ENCODE results near the gene SCAP.
"Not testable (repeated sequence)": the region's sequence is repeated elsewhere in the genome, so short reads cannot be mapped to it uniquely, and the experiment has no call there.

SCAP gene

DNA sequence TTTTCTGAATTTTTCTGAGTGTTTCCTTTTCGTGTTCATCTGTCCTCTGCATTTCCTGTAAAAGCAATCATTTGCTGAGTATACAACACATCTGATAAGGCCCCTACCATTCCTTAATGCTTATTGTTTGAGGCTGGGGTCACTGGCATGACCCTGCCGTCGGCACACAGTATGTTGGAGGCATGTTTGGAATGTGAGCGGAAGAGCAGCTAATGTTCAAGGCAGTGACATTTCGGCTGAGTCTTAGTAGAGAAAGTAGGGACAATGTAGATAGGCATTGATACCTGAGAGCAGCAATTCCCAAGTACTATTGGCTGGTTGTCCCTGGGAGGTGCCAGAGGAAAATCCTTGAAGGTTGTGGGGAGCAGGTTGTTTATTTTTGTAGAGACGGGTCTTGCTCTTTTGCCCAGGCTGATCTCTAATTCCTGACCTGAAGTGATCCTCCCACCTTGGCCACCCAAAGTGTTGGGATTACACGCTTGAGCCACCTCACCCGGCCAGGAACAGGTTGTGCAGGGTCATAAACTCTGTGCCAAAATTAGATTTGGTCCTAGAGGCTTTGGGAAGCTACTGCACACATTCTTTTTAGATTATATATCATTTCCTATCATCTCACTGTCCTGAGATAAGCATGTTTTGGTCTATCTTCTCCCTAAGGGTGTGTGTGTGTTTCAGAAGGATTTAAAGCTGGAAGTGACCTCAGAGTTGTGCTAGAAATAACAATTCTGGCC is 81.4 kb downstream of the SCAP start:
- no peak for DNase-seq (ENCODE audit: low read depth)

GRCh38 chr3:47392933-47393332 is 82.8 kb downstream of the SCAP start:
- DNase-seq (ENCODE audit: low read depth) = no peak

DNA sequence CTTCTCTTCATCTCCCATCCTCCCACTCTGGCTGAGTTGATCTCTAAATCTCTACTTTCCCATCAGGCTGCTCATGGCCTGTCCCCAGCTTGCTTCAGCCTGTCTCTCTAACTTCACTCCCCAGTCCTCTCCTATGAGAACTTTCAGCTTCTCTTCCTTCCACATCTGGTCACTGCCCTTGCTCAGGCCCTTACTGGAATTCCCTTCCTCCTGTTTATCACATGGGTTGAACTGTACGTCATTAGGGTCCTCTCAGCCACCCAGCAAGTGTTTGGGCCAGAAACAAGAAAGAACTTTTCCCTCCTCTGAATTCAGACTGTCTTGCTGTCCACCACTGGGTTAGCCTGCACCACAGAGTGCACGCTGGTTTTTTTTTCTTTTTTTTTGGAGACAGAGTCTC is 89.9 kb downstream of the SCAP start:
- no peak for DNase-seq (ENCODE audit: low read depth)

GRCh38 chr3:47385007-47385406 is 90.7 kb downstream of the SCAP start:
- DNase-seq (ENCODE audit: low read depth) = no peak

GRCh38 chr3:47384425-47384824 is 91.3 kb downstream of the SCAP start:
- no peak for DNase-seq (ENCODE audit: low read depth)

DNA sequence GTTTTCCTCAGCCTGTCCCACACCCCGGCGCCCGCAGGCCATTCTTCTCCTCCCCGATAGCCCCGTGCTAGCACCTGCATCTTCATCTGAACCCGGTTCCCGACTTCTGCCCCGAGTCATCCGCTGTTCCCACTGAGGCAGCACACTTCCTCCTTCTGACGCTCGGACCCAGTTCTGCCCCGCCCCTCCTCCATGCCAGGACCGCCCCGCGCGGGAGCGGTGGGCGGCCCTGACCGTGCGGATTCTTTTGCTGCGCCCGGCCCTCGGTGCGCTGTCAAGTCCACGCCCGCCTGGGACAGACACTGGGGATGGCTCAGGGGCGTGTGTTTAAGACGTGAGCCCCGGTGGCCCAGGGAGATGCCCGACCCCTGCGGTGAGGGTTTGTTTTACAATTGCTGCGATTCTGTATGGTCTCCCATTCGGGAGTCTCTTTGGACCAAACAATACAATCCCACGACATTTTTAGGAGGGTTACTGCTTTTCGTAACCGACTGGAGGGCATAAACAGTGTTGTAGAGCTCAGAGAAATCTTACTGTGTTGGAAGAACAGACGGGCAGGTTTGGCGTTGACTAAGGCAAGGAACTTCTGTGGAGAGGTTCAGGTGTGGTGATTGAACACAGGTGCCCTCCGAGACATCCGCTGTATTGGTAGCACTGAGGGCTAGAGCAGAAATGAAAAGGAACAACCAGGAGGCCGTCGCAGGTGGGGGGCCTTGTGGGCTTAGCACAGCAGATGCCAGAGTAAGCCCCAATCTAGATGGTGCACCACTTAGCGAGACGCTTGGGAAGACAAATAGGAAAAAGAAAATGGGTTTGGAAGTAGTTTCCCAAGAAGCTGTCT is 94.2 kb downstream of the SCAP start:
- peak; percentile 77 for DNase-seq (ENCODE audit: low read depth)

- peak; percentile 97 for DNase-seq (ENCODE audit: low read depth)
Observed at GRCh38 chr3:47380601-47381316, 95.0 kb downstream of the SCAP start, which contains the start of gene PTPN23. Gene PTPN23 (plus strand): TSS chr3:47381021. CDS start chr3:47381097, 76 bp downstream.

DNA sequence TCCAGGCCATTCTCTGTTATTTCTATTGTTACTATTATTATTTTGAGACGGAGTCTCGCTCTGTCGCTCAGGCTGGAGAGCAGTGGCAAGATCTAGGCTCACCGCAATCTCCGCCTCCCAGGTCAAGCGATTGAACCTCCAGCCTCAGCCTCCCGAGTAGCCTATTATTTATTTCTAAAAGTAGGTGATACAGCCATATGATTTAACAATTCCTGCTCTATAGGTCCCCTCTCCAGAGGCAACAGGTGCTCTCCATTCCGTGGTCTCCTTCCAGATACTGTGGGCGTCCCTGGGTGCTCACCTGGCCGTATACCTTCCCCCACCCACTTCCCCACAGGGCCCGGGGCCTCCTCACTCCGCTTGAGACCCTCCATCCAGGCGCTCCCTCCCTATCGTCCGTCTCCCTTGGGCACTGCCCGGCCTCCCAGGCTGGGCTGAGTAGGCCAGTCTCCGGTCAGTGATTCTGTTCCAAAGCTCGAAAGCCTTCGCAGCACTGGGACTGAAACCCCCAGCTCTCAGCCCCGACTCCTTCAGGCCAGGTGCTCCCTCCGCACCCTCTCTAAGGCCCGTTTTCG is 95.6 kb downstream of the SCAP start:
- DNase-seq (ENCODE audit: low read depth) = no peak

DNA sequence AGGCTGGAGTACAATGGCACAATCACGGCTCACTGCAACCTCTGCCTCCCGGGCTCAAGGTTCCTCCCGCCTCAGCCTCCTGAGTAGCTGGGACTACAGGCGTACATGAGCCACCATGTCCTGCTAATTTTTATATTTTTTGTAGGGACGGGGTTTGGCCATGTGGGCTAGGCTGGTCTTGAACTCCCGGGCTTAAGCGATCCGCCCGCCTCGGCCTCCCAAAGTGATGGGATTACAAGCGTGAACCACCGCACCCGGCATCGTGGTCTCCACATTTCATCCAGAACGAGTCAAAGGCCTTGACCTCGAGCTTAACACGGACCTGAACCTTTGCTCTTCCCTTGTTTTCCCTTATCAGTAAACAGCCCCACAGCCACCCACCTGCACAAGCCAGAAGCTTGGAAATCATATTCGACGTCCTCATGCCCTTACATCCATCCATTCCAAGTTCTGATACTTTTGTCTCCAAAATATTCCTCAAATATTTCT is 96.3 kb downstream of the SCAP start:
- no peak for DNase-seq (ENCODE audit: low read depth)

GRCh38 chr3:47378869-47379268 is 96.9 kb downstream of the SCAP start:
- DNase-seq (ENCODE audit: low read depth) = no peak

DNA sequence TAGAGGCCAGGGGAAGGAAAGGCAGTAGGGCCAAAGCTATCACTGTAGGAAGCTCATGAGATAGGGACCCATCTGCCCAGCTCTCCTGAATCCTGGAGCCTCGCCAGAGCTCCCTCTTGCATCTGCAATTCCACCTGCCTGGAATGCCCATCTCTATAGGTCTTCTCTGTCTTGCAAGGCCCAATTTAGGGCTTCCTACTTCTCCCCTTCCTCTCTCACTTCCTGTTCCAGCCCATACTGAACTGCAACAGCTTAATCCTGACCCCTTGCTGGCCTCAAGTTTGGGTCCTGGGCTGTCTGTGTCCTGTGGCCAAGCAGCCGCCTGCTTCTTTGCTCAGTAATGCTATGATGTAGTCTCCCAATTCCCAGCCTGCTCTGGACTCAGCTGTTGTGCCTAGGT is 98.6 kb downstream of the SCAP start:
- DNase-seq (ENCODE audit: low read depth) = peak; percentile 56

DNA sequence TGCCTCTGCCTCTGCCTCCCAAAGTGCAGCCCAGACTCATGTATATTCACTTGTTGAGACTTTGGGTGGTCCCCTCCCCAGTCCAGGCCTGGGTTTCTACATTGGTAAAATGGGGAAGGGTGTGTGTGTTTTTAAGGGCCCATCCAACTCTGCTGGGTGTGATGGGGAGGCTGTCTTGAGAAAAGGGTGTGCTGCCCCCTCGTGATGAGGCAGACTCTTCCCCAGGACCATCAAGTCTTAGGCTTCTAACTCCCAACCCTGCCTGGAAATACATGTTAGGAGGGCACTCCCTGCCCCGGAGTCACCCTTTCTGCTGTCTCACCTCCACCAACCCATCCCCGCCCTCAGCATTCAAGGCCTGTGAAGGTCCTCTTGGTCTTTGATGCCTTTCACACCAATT is 99.3 kb downstream of the SCAP start:
- no peak for DNase-seq (ENCODE audit: low read depth)

DNA sequence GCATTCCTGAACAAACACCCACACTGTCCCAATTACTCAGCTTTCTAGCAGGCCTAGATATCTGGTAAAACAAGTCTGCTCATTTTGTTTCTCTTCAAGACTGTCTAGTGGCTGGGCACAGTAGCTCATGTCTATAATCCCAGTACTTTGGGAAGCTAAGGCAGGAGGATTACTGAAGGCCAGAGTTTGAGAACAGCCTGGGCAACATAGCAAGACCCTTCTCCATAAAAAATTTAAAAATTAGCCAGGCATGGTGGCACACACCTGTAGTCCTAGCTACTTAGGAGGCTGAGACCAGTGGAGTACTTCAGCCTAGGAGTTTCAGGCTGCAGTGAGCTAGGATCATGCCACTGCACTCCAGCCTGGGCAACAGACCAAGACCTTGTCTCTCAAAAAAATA is 101.2 kb downstream of the SCAP start:
- no peak for DNase-seq (ENCODE audit: low read depth)

- no peak for DNase-seq (ENCODE audit: low read depth)
Observed at GRCh38 chr3:47370887-47371697, 104.6 kb downstream of the SCAP start.

GRCh38 chr3:47370020-47370419 is 105.7 kb downstream of the SCAP start:
- not testable (repeated sequence) for DNase-seq (ENCODE audit: low read depth)

- no peak for DNase-seq (ENCODE audit: low read depth)
Observed at GRCh38 chr3:47367631-47368030, 108.1 kb downstream of the SCAP start.

DNA sequence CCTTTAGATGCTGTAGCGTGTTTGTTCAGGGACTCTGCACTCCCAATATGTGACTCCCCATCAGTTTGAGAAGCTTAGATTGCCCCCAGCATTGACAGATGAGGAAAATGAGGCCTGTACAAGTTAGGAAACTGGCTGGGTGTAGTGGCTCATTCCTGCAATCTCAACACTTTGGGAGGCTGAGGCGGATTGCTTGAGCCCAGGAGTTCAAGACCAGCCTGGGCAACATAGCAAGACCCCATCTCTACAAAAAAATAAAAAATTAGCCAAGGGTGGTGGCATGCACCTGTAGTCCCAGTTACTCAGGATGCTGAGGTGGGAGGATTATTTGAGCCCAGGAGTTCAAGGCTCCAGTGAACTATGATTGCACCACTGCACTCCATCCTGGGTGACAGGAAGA is 108.9 kb downstream of the SCAP start:
- DNase-seq (ENCODE audit: low read depth) = no peak

GRCh38 chr3:47365213-47366153 is 110.3 kb downstream of the SCAP start:
- no peak for DNase-seq (ENCODE audit: low read depth)

Data from CMK (cell line).